Measurements from ENCODE around the gene POU2F2.
A peak's percentile ranks its signal among the peaks of the same experiment; 100 is the strongest.

Gene POU2F2

DNA sequence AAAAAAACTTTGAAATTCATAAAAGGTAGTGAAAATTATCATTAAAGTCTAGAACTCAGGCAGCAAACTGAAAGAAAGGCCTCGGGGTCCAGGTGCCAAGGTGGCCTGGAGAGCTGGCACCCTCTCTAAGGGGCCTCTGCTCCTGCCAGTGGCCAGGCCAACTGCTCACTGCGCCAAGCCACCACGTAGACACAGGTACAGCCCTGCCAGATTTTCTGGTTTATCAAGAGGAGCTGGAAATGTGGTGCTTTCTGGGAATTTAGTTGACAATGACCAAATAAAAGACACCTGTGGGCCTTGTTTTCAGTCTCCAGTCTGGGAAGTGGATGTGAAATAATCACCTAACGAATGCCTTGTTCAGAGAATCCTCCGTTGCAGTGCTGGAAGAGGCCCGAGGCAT is 33.5 kb downstream of the POU2F2 start:
- no peak for DNase-seq

DNA sequence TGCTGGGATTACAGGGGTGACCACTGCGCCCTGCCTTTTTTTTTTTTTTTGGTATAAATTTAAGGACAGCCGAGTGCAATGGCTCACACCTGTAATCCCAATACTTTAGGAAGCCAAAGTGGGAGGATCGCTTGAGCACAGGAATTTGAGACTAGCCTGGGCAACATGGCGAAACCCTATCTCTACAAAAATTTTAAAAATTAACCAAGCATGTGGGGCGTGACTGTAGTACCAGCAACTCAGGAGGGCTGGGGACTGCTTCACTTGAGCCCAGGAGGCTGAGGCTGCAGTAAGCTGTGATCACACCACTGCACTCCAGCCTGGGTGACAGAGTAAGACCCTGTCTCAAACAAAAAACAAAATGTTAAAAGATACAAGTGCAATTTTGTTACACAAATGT is 34.8 kb downstream of the POU2F2 start:
- DNase-seq = no peak

DNA sequence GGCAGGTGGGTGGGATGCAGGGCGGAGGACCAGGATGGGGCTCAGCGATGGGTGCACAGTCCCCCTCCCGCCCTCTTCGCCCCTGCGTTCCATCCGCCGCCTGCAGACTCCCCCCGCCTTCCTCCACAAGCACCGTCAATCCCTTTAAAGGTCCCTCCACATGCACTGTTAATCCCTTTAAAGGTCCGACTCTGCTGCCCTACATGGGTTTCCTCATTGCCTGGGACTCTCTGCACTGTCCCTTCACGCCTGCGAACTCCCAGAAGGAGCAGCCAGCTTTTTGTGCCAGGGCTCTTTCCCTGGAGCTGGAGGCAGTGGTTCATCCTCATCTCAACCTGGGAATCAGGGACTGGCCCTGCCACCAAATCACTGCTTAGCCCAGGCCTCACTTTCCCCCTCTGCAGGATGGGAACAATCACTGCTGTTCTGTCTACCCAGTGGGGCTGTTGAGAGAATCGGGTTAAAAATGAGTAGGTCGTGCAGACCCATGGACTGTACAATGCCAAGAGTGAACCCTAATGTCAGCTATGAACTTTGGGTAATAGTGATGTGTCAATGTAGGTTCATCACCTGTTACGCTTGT is 35.9 kb downstream of the POU2F2 start:
- DNase-seq = no peak

DNA sequence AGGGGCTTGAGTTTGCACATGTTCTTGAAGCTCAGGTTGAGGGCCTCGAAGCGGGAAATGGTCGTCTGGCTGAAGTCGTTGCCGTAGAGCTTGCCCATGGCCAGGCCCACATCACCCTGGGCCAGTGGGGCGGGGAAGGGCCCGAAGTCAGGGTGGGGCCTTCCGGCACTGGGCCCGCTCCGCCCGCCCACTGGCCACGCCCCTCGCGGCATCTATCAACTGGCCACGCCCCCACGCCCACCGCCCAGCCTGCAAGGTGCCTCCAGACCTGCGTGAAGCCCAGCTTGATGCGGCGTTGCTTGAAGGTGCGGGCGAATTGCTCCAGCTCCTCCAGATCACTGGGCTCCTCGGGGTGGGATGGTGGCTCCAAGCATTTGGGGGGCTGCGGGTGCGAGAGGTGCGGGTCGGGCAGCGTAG is 36.4 kb downstream of the POU2F2 start:
- DNase-seq = peak; percentile 33

DNA sequence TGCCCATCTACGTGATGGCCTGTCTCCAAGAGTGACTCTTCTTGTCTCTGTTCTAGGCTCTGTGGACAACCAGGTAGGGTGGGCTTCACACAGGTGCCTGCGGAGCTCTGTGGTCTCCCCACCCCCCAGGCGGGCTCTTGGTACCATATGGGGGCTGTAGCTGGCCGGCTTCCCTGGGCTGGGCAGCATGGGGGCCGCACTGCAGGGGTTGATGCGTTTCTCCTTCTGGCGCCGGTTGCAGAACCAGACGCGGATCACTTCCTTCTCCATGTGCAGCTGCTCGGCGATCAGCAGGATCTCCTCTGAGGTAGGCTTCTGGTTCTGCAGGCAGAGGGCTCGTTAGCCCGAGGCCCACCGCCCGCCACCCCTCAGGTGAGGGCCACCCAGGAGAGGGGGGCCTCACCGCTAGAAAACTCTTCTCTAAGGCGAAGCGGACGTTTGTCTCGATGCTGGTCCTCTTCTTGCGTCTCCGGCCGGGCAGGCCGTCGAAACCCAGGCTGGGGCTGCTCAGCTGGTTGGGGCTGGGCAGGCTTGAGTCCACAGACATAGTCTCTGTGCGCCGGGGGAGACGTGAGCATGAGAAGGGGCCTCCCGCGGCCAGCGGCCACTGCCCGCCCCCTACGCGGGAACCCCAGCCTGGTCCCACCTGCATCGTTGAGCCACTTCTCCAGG is 37.0 kb downstream of the POU2F2 start:
- no peak for DNase-seq

DNA sequence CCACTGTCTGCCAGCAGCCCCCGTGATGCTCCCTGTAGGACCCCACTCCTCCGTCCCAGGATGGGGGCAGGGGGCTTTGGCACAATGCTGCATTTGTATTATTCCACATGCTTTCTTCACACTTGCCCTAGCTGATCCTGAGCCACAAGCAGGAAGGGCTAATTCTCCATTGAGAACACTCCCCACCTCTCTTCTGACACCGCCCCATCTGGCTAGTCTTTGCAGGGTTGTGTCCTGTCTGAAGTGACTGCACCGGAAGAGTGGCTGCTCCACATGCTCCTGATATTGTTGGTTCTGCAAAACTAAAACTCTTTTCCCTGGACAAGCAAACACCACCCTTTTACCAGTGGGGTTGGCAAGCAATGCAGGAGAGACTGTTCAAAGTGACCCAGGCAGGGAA is 38.3 kb downstream of the POU2F2 start:
- DNase-seq = no peak

DNA sequence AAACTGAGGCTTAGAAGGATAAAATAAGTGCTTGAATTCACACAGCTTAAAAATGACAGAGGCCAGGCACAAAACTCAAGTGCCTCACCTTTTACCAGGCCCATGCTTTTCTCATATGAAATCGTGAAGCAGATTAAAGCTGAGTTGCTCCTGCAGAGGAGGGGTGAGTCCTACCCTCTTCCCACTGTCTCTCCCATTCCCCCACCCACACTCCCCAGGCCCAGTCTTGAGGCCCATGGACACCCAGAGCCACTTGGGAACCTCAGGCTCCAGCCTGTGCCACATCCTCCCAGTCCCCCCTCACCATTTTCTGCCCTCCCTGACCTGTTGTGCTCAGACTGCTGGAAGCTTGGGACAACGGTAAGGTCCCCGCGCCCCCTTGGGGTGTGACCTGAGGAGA is 38.7 kb downstream of the POU2F2 start:
- no peak for DNase-seq

DNA sequence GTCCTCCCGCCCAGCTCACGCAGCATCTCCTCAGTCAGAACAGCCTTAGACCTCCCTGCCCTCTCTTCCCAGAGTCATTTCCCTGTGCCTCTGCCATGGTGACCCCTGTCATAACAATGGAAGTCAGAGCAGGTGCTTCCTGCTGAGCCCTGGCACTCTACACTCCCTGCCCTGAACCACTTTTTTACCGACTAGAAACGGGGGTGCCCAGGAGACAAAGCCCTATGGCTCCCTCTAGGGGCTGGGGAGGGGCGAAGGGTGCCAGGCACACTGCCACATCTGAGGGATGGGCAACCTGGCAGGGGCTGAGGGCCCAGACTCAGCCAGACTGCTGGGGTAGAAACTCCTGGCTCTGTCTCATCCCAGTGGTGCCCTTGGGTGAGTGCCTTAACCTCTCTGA is 39.9 kb downstream of the POU2F2 start:
- peak; percentile 54 for DNase-seq

DNA sequence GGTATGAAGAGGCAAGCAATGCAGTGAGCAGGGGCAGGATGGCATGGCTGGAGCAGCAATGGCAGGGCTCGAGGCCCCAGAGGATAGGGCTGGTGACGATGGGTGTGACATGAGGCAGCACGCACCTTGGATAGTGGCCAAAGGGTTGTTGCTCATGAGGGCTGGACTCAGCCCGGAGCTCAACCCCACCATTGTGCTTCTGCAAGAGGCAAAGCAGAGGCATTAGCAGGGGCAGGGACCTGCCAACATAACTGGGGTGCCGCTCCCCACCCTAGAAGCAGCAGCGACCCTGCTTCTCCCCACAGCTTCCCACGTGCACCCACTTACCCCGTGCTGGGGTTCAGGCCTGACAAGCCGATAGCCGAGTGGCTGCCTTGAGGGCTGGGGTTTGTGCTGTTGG is 40.5 kb downstream of the POU2F2 start:
- DNase-seq = no peak

DNA sequence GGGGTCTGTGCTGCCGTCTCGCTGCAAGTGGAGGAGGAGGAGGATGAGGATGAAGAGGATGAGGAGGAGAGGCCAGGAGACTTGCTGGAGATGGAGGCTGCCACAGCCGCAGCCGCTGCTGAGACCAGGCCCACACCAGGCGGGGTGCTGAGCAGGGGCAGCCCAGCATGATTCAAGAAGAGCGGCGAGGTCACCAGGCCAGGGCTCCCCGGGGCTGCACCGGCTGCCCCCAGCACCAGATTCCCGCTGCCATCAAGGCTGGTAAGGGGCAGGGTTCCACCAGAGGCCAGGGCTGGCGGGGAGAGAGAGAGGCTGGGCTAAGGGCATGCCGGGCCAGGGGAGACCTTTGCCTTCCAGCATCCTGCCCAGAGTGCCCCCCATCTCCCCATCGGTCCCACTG is 40.9 kb downstream of the POU2F2 start:
- no peak for DNase-seq

DNA sequence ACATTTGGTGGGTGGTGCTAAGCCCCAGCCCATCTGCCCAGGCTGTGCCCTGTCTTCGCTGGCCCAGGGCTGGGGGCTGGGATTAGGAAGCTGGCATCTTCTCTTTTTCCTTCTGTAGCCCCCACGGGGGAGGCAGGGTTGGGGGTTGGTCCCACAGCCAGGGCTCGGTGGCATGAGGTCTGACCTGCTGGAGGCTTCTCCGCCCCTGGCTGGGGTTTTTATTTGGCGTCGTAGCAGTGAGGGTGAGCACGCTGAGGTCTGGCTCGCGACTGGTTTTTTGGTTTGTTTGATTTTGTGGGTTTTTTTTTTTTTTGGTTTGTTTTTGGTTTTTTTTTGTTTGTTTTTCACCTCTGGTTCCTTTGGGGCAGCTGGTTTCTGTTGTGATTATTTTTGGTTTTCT is 41.6 kb downstream of the POU2F2 start:
- DNase-seq = no peak

DNA sequence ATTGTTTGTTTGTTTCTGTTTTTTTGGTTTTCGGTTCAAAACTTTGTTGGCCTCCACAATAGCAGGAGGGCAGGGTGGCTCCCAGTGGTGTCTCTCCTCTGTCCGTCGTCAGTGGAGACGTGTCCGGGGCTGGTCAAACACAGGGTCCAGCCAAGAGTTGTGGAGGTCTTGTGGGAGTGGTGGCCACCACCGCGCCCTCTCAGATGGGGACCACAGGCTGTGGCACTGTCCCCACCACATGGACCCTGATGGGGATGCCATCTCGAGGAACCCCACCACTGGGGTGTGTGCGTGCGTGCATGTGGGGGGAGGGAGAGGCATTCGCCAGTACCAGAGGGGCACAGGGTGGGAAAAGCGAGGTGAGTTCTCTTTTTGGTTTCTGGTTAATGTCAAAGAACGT is 42.5 kb downstream of the POU2F2 start:
- DNase-seq = no peak

DNA sequence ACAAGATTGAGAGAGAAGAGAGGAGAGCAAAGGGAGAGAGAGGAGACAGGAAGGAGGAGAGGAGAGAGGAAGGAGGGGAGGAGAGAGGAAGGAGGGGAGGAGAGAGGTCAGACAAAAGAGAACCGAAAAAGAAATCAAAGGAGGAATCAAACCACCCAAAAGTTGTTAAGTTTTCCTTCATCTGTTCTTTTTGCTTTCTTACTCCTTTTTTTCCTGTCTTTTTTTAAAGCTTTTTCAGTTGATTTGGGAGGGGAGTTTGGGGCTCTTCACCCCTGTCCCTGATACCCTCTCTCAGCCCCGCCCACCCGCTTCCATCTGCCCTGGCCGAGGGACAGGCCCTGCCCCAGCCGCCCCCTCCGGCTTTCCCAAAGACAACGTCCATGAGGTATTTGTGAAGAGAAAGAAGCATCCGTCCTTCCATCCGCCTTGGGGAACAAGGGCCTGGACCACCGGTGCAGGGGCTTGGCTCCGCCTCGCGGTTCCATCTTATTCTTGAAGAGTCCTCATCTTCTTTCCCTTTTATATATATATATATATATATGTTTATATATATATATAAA is 43.0 kb downstream of the POU2F2 start:
- no peak for DNase-seq

DNA sequence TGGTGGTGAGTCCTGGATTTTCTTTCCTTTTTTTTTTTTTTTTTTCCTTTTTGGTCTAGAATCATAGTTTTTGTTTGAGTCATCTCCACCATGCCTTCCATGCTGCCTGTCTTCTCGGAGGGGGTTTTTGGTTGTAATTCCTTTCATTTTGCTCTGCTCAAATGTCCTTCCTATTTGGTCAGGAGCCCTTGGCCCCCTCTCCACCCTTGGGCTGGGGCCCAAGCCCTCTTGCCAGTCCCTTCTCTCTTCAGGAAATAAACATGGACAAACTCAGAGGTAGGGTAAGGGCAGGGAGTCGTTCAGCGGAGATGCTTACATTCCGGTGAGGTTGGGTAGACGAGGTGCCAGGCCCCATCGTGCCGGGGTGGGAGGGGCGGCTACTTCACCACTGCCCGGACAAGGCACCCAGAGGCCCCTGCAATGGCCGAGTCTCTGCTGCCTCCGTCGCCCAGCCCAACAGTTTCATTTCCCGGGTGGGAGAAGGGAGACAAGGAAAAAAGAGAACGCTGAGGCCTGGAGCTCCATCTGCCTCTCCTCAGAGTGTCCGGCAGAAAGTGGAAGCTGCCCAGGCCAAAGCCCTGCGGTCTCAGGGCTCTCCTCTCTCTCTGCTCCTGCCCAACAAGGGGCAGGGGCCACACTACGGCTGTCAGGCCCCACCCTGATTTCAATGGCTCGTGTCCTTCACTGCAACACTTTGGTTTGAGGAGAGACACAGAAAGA is 43.6 kb downstream of the POU2F2 start:
- no peak for DNase-seq

DNA sequence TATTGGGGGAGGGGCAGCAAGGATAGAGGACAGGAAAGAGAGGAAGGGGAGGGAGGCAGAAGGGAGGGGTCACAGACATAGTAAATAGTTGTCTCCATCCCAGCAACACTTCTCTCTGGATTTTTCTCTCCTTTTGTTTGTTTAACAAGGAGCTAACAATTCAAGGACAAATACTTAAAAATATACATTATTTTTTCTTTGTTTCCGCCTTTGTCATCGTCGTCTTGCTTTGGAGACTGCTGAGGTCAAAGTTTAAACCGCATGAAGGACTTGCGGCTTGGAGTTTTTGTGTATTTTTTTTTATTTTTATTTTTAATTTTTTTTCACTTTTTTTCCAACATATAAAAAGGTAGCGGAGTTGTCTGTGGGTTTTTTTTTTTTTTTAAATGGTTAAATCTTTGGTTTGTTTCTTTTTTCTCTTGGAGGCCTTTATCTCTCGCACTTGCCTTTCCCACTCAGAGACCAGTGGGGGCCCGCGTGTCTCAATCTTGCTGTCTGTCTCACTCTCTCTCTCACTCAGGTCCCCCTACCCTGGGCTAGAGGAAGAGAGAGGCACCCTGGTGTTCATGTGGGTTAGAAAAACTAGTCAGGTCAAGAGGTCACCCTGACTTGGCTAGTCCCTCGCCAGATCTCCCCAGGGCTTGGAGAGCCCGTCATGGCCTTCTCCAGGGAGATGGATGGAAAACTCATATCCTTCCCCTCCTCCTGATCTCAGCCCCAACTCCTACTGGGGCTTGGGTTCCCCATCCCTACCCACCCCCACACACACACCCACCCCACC is 45.3 kb downstream of the POU2F2 start:
- DNase-seq = no peak

DNA sequence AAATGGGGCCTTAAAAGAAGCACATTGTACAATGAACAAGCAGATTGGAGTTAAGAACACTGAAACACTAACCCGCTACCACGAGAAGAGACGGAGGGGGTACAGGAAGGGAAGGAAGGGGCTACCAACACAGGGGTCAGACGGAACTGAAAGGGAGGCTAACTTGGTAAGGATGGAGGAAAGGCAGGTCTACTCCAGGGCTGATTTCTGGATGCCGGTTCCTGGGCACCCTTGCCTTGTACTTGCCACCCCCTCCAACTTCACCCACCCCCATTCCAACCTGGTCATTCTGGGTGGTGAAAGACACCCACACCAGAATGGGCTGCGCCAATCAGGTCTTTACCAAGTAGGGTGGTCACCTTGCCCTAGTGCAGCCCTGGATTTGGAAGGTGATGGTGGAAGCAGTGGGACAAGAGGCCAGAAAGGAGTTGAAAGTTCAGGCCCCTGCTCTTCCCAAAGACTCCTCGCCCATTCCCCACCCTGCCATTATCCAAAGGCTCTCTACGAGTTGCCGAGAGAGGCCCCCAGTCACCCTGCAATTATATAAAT is 46.0 kb downstream of the POU2F2 start:
- no peak for DNase-seq

DNA sequence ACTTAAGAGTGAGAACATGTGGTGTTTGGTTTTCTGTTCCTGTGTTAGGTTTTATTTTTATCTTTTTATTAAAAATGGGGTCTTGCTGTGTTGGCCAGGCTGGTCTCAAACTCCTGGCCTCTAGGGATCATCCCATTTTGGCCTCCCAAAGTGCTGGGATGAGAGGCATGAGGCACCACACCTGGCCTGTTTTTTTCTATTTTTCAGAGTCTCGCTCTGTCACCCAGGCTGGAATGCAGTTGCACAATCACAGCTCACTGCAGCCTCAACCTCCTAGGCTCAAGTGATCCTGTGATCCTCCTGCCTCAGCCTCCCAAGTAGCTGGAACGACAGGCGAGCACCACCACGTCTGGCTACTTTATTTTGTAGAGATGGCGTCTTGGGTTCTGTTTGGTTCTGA is 48.7 kb downstream of the POU2F2 start:
- DNase-seq = no peak

DNA sequence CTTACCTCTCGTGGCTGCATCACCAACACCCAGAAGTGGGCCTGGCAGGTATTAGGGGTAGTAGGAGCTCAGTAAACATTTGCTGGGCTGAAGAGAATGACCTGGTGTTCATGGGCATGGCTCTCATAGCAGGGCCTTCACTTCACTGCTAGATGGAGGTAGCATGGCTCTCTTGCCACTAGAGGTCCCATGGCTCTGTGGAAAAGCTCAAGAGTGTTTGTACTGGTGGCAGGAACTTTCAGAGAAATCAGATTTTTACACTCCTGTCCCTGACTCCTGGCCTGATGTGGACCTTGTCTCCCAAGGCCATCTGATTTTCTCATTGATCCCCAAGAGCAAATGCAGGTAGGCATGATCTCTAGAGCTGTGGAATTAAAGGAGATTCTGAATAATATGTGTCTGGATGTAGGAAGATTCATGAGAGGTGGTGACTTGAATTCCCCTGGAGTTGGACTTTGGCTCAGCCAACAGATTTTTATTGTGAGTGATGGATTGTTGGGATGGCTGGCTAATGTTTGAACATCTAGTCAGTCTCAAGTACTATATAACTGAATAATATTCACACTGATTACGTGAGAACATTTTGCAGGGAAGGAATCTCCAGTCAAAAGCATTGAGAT is 50.6 kb downstream of the POU2F2 start:
- peak; percentile 28 for DNase-seq

DNA sequence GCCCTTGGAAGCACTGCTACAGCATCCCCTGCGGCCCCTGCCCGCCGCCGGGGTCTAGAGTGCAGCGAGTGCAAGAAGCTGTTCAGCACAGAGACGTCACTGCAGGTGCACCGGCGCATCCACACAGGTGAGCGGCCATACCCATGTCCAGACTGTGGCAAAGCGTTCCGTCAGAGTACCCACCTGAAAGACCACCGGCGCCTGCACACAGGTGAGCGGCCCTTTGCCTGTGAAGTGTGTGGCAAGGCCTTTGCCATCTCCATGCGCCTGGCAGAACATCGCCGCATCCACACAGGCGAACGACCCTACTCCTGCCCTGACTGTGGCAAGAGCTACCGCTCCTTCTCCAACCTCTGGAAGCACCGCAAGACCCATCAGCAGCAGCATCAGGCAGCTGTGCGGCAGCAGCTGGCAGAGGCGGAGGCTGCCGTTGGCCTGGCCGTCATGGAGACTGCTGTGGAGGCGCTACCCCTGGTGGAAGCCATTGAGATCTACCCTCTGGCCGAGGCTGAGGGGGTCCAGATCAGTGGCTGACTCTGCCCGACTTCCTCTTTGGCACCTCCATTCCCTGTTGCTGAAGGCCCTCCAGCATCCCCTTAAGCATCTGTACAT is 51.4 kb downstream of the POU2F2 start:
- DNase-seq = no peak

DNA sequence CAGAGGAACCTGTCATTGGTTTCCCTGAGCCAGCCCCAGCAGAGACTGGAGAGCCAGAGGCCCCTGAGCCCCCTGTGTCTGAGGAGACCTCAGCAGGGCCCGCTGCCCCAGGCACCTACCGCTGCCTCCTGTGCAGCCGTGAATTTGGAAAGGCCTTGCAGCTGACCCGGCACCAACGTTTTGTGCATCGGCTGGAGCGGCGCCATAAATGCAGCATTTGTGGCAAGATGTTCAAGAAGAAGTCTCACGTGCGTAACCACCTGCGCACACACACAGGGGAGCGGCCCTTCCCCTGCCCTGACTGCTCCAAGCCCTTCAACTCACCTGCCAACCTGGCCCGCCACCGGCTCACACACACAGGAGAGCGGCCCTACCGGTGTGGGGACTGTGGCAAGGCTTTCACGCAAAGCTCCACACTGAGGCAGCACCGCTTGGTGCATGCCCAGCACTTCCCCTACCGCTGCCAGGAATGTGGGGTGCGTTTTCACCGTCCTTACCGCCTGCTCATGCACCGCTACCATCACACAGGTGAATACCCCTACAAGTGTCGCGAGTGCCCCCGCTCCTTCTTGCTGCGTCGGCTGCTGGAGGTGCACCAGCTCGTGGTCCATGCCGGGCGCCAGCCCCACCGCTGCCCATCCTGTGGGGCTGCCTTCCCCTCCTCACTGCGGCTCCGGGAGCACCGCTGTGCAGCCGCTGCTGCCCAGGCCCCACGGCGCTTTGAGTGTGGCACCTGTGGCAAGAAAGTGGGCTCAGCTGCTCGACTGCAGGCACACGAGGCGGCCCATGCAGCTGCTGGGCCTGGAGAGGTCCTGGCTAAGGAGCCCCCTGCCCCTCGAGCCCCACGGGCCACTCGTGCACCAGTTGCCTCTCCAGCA is 52.1 kb downstream of the POU2F2 start:
- DNase-seq = no peak

DNA sequence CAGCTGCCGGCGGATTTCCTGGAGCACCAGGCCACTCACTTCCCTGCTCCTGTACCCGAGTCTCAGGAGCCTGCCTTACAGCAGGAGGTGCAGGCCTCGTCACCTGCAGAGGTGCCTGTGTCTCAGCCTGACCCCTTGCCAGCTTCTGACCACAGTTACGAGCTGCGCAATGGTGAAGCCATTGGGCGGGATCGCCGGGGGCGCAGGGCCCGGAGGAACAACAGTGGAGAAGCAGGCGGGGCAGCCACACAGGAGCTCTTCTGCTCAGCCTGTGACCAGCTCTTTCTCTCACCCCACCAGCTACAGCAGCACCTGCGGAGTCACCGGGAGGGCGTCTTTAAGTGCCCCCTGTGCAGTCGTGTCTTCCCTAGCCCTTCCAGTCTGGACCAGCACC is 53.0 kb downstream of the POU2F2 start:
- no peak for DNase-seq
